ENCODE data around the gene TMC1. TPM values are rescaled to one million over a fixed set of nuclear protein-coding genes. Genes with fewer than 3 reads are reported as not detected.

Gene TMC1
- total and polyA plus RNA-seq, 10 of the 15 experiments (the other 5 are each of a cell fraction or from before 2014, with no cell fraction given): 0.06 to 0.94 (median 0.40) TPM; not detected in 1

DNA sequence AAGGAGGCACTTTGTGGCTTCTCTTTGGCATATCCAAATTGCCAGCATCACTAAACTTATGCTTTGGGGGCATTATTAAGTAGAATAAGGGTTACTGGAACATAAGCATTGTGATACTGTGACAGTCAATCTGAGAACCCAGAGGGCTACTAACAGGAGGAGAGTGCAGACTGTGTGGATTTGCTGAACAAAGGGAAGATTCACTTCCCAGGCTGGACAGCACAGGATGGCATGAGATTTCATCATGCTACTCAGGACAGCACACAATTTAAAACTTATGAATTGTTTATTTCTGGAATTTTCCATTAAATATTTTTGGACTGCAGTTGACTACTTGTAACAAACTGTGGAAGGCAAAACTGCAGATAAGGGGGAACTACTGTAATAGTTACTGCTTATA lies 212.5 kb downstream of the TMC1 start:
- Histone ChIP-seq H3K4me2 (ENCODE audit: control insufficient read depth, insufficient read depth) (no peak overlapping the region), H3K27ac (ENCODE audit: control insufficient read depth, insufficient read depth) (no peak overlapping the region), H3K9me3 (replicated peaks; ENCODE audit: control insufficient read depth, insufficient read depth, low read length) (no peaks in the 10 kb centered on the region), H3K4me1 (ENCODE audit: control insufficient read depth, insufficient read depth, low read length) (no peaks in the 10 kb centered on the region), H3K79me2 (ENCODE audit: control insufficient read depth, insufficient read depth, low read length) (no peaks in the 10 kb centered on the region), H3K9ac (ENCODE audit: control insufficient read depth, insufficient read depth, low read length) (no peak overlapping the region), H4K20me1 (ENCODE audit: control insufficient read depth, insufficient read depth) (no peaks in the 10 kb centered on the region), H3K36me3 (ENCODE audit: control insufficient read depth in 2 of 2, insufficient read depth in 2 of 2, low read length in 1 of 2) (no peaks in the 10 kb centered on the region), H3K4me3 (no peak overlapping the region), H3K27me3 (replicated peaks in 1 of 2; ENCODE audit: control insufficient read depth in 2 of 2, insufficient read depth in 2 of 2, low read length in 1 of 2) (no peaks in the 10 kb centered on the region), H2AFZ (ENCODE audit: control insufficient read depth, low read depth, low read length) (no peak overlapping the region)
- ChIA-PET SMC1A (ENCODE audit: uncharacterized antibody, unreplicated experiment) (no interaction called here), CTCF (no interaction called here), RAD21 (ENCODE audit: unreplicated experiment) (no interaction called here), POLR2A (no interaction called here)
- no TSS peak for BruUV-seq (replicated peaks)
- ATAC-seq (no peak), FAIRE-seq (no peak), DNase-seq (ENCODE audit: low read depth, low spot score) (no peak)
- intact Hi-C loops (cut with micrococcal nuclease; ENCODE audit: unreplicated experiment) (loop anchor here (10.0 kb wide), 1 partner anchor 59 kb away; no protein-coding TSS in a partner anchor), in situ Hi-C loops (cut with MboI) (no loop called here)
- TF ChIP-seq NBN (IDR thresholded peaks at IDR 0.05) (no peak), JUNB (IDR thresholded peaks at IDR 0.05) (no peak), CBX3 (IDR thresholded peaks at IDR 0.05; ENCODE audit: borderline replicate concordance, low read depth) (no peak), HDGF (IDR thresholded peaks at IDR 0.05) (no peak), ZZZ3 (IDR thresholded peaks at IDR 0.05; ENCODE audit: control insufficient read depth, insufficient read length, low read depth) (no peak), MXI1 (IDR thresholded peaks at IDR 0.05; ENCODE audit: low read depth, low read length) (no peak), IRF4 (IDR thresholded peaks at IDR 0.05; ENCODE audit: low read depth, low read length) (no peak)
- TF ChIP-seq, protein P1, sequence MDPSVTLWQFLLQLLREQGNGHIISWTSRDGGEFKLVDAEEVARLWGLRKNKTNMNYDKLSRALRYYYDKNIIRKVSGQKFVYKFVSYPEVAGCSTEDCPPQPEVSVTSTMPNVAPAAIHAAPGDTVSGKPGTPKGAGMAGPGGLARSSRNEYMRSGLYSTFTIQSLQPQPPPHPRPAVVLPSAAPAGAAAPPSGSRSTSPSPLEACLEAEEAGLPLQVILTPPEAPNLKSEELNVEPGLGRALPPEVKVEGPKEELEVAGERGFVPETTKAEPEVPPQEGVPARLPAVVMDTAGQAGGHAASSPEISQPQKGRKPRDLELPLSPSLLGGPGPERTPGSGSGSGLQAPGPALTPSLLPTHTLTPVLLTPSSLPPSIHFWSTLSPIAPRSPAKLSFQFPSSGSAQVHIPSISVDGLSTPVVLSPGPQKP (IDR thresholded peaks at IDR 0.05; ENCODE audit: low read depth, low read length): no peak

DNA sequence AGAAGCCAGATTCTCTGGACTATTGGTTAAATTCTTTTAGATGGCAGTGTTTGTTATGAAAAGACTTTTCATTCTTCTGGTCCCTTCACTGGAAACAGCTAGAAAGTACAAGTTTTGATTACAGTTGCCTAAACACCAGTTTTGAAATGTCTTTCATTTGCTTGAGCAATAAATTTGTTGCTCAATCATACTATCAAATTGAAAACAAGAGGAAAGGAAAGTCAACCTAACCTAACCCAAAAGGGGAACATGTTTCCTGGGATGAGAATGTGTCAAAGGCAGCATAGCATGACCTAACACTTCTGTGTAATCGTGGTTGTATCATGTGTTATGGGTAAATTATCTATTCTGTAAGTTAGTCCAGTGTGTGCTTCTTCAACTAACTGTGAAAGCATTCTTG lies 213.2 kb downstream of the TMC1 start:
- H3K9ac ChIP-seq (ENCODE audit: control insufficient read depth, insufficient read depth, low read length): no peak overlapping the region
- H3K4me1 ChIP-seq (ENCODE audit: control insufficient read depth, insufficient read depth, low read length): no peaks in the 10 kb centered on the region
- H3K4me2 ChIP-seq (ENCODE audit: control insufficient read depth, insufficient read depth): no peak overlapping the region
- H4K20me1 ChIP-seq (ENCODE audit: control insufficient read depth, insufficient read depth): no peaks in the 10 kb centered on the region
- no peaks in the 10 kb centered on the region for H3K36me3 ChIP-seq (ENCODE audit: control insufficient read depth in 2 of 2, insufficient read depth in 2 of 2, low read length in 1 of 2)
- no peaks in the 10 kb centered on the region for H3K79me2 ChIP-seq (ENCODE audit: control insufficient read depth, insufficient read depth, low read length)
- no peak overlapping the region for H2AFZ ChIP-seq (ENCODE audit: control insufficient read depth, low read depth, low read length)
- no TSS peak for BruUV-seq (replicated peaks)
- ChIA-PET SMC1A (ENCODE audit: uncharacterized antibody, unreplicated experiment) (no interaction called here), POLR2A (no interaction called here), RAD21 (ENCODE audit: unreplicated experiment) (no interaction called here), CTCF (no interaction called here)
- DNase-seq (ENCODE audit: low read depth, low spot score) (no peak), ATAC-seq (no peak), FAIRE-seq (no peak)
- H3K27me3 ChIP-seq (replicated peaks in 1 of 2; ENCODE audit: control insufficient read depth in 2 of 2, insufficient read depth in 2 of 2, low read length in 1 of 2): no peaks in the 10 kb centered on the region
- H3K27ac ChIP-seq (ENCODE audit: control insufficient read depth, insufficient read depth): no peak overlapping the region
- WGBS (ENCODE audit: insufficient coverage, insufficient replicate concordance, low lambda C conversion rate, missing lambda C conversion rate): 4% methylated on average over 1 of the region's 1 CpG
- intact Hi-C loops (cut with micrococcal nuclease; ENCODE audit: unreplicated experiment) (loop anchor here (5.0 to 10.0 kb wide), 2 partner anchors 37 to 60 kb away; no protein-coding TSS in a partner anchor), in situ Hi-C loops (cut with MboI) (no loop called here)
- H3K4me3 ChIP-seq: no peak overlapping the region
- H3K9me3 ChIP-seq (replicated peaks; ENCODE audit: control insufficient read depth, insufficient read depth, low read length): no peaks in the 10 kb centered on the region
- TF ChIP-seq MEF2A (IDR thresholded peaks at IDR 0.05; ENCODE audit: insufficient read depth, low read depth, low read length): no peak
- TF ChIP-seq, protein P2, sequence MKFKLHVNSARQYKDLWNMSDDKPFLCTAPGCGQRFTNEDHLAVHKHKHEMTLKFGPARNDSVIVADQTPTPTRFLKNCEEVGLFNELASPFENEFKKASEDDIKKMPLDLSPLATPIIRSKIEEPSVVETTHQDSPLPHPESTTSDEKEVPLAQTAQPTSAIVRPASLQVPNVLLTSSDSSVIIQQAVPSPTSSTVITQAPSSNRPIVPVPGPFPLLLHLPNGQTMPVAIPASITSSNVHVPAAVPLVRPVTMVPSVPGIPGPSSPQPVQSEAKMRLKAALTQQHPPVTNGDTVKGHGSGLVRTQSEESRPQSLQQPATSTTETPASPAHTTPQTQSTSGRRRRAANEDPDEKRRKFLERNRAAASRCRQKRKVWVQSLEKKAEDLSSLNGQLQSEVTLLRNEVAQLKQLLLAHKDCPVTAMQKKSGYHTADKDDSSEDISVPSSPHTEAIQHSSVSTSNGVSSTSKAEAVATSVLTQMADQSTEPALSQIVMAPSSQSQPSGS (IDR thresholded peaks at IDR 0.05; ENCODE audit: low read length): no peak
- TF ChIP-seq PAX5 (IDR thresholded peaks at IDR 0.05; ENCODE audit: borderline replicate concordance, low read depth, low read length): no peak
- TF ChIP-seq FOXM1 (IDR thresholded peaks at IDR 0.05; ENCODE audit: low read depth, low read length): no peak
- no peak for TF ChIP-seq SRF (IDR thresholded peaks at IDR 0.05; ENCODE audit: low read depth in 2 of 2, low read length in 2 of 2)
- TF ChIP-seq, protein P3, sequence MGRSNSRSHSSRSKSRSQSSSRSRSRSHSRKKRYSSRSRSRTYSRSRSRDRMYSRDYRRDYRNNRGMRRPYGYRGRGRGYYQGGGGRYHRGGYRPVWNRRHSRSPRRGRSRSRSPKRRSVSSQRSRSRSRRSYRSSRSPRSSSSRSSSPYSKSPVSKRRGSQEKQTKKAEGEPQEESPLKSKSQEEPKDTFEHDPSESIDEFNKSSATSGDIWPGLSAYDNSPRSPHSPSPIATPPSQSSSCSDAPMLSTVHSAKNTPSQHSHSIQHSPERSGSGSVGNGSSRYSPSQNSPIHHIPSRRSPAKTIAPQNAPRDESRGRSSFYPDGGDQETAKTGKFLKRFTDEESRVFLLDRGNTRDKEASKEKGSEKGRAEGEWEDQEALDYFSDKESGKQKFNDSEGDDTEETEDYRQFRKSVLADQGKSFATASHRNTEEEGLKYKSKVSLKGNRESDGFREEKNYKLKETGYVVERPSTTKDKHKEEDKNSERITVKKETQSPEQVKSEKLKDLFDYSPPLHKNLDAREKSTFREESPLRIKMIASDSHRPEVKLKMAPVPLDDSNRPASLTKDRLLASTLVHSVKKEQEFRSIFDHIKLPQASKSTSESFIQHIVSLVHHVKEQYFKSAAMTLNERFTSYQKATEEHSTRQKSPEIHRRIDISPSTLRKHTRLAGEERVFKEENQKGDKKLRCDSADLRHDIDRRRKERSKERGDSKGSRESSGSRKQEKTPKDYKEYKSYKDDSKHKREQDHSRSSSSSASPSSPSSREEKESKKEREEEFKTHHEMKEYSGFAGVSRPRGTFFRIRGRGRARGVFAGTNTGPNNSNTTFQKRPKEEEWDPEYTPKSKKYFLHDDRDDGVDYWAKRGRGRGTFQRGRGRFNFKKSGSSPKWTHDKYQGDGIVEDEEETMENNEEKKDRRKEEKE (IDR thresholded peaks at IDR 0.05): no peak
- no peak for TF ChIP-seq PML (IDR thresholded peaks at IDR 0.05; ENCODE audit: low read length)
- no peak for TF ChIP-seq ESRRA (IDR thresholded peaks at IDR 0.05; ENCODE audit: low read length)

All from GM12878 (cell line).